Mesenchymal stem cell (in vitro differentiated cells and primary cell): ENCODE measurements around the gene LRP11.
A peak's percentile ranks its signal among the peaks of the same experiment; 100 is the strongest.
"Not testable (repeated sequence)": the region's sequence is repeated elsewhere in the genome, so short reads cannot be mapped to it uniquely, and the experiment has no call there.

Experiments
- DNase-seq: peaks from one replicate; pipeline ENCODE4 v3.0.0-alpha.2; 2013
- H2AFZ ChIP-seq: one replicate; pipeline ENCODE4 v1.6.1; 2013; ENCODE audit warnings: low read depth, mild to moderate bottlenecking, control low read depth, inconsistent platforms, low read length, moderate library complexity
- H2AK5ac ChIP-seq: 2 replicates; pipeline ENCODE4 v1.6.1; 2013; ENCODE audit warnings: low read length, moderate library complexity, mild to moderate bottlenecking, inconsistent platforms; ENCODE audit not compliant: severe bottlenecking
- H2BK120ac ChIP-seq: one replicate; pipeline ENCODE4 v1.6.1; 2013; ENCODE audit warnings: low read depth, mild to moderate bottlenecking, inconsistent platforms, low read length, moderate library complexity
- H2BK12ac ChIP-seq, 2 experiments: one replicate each; pipeline ENCODE4 v1.6.1; 2013; ENCODE audit warnings: inconsistent platforms in 2 of 2, low read length in 2 of 2, mild to moderate bottlenecking in 2 of 2, moderate library complexity in 2 of 2, control low read depth in 1 of 2
- H2BK15ac ChIP-seq: one replicate; pipeline ENCODE4 v1.6.1; 2013; ENCODE audit warnings: mild to moderate bottlenecking, low read depth, inconsistent platforms; ENCODE audit not compliant: poor library complexity, severe bottlenecking
- H2BK5ac ChIP-seq: 2 replicates; pipeline ENCODE4 v1.6.1; 2013; ENCODE audit warnings: low read depth, mild to moderate bottlenecking, low read length, control low read depth, inconsistent platforms; ENCODE audit not compliant: poor library complexity, severe bottlenecking
- H3K14ac ChIP-seq, 2 experiments: one replicate each; pipeline ENCODE4 v1.6.1; 2013; ENCODE audit warnings: inconsistent platforms in 2 of 2, low read length in 2 of 2, control low read depth in 1 of 2, mild to moderate bottlenecking in 1 of 2, moderate library complexity in 1 of 2
- H3K18ac ChIP-seq, 2 experiments: one replicate each; pipeline ENCODE4 v1.6.1; 2013; ENCODE audit warnings: inconsistent platforms in 2 of 2, low read length in 2 of 2, control low read depth in 1 of 2, low read depth in 1 of 2, mild to moderate bottlenecking in 1 of 2
- H3K23ac ChIP-seq, 2 experiments: one replicate each; pipeline ENCODE4 v1.6.1; 2013; ENCODE audit warnings: inconsistent platforms in 2 of 2, low read length in 2 of 2, mild to moderate bottlenecking in 2 of 2, moderate library complexity in 2 of 2, control low read depth in 1 of 2
- H3K27ac ChIP-seq: 2 replicates; pipeline ENCODE4 v1.5.1; 2013; ENCODE audit warnings: mild to moderate bottlenecking, moderate library complexity, low read length, control low read depth, inconsistent platforms; ENCODE audit not compliant: poor library complexity, severe bottlenecking
- H3K27me3 ChIP-seq, 2 experiments: 2 replicates each; pipeline versions ENCODE4 v1.6.1 to v1.7.0; 2013; ENCODE audit warnings: low read length in 2 of 2, mild to moderate bottlenecking in 2 of 2, moderate library complexity in 2 of 2, control low read depth in 1 of 2, inconsistent platforms in 1 of 2; ENCODE audit not compliant: control insufficient read depth in 1 of 2, insufficient read depth in 1 of 2
- H3K36me3 ChIP-seq, 2 experiments: 2 replicates each; pipeline versions ENCODE4 v1.6.1 to v1.7.0; 2013; ENCODE audit warnings: low read length in 2 of 2, control low read depth in 1 of 2, inconsistent platforms in 1 of 2, low read depth in 1 of 2, mild to moderate bottlenecking in 1 of 2; ENCODE audit not compliant: insufficient read depth in 2 of 2, control insufficient read depth in 1 of 2
- H3K4ac ChIP-seq, 2 experiments: one replicate each; pipeline ENCODE4 v1.6.1; 2013; ENCODE audit warnings: inconsistent platforms in 2 of 2, low read length in 2 of 2, mild to moderate bottlenecking in 2 of 2, moderate library complexity in 2 of 2, control low read depth in 1 of 2, low read depth in 1 of 2
- H3K4me1 ChIP-seq: 2 replicates; pipeline ENCODE4 v1.6.1; 2013; ENCODE audit warnings: low read depth, low read length, control low read depth; ENCODE audit not compliant: control insufficient read depth, insufficient read depth
- H3K4me2 ChIP-seq: 2 replicates; pipeline ENCODE4 v1.6.1; 2013; ENCODE audit warnings: low read length, mild to moderate bottlenecking, inconsistent platforms; ENCODE audit not compliant: poor library complexity, severe bottlenecking
- H3K4me3 ChIP-seq, 2 experiments: 2 replicates each; pipeline versions ENCODE4 v1.5.1 to v1.7.0; 2013; ENCODE audit warnings: low read length in 2 of 2, mild to moderate bottlenecking in 2 of 2, control low read depth in 1 of 2, low read depth in 1 of 2; ENCODE audit not compliant: insufficient read depth in 1 of 2
- H3K79me1 ChIP-seq: replicated peaks from 2 replicates; pipeline ENCODE4 v1.6.1; 2013; ENCODE audit warnings: mild to moderate bottlenecking, control low read depth, low read length, inconsistent platforms; ENCODE audit not compliant: poor library complexity, severe bottlenecking
- H3K9ac ChIP-seq: 2 replicates; pipeline ENCODE4 v1.7.0; 2013; ENCODE audit warnings: mild to moderate bottlenecking, low read length, moderate library complexity
- H3K9me3 ChIP-seq: 2 replicates; pipeline ENCODE4 v1.7.0; 2013; ENCODE audit warnings: mild to moderate bottlenecking, low read length; ENCODE audit not compliant: control insufficient read depth
- H4K8ac ChIP-seq: one replicate; pipeline ENCODE4 v1.6.1; 2013; ENCODE audit warnings: inconsistent platforms, mild to moderate bottlenecking, low read length, moderate library complexity
- H4K91ac ChIP-seq: one replicate; pipeline ENCODE4 v1.6.1; 2013; ENCODE audit warnings: mild to moderate bottlenecking, low read length, inconsistent platforms
- WGBS: methylation state at CpG from one replicate; pipeline ENCODE4 v1.1.7; 2013; ENCODE audit warnings: mixed read lengths; 5-methylcytosine and 5-hydroxymethylcytosine counted together

Gene LRP11

GRCh38 chr6:149852180-149852579 is 12.0 kb downstream of the LRP11 start:
- peak overlapping the region; percentile 21 for H4K8ac ChIP-seq
- H2AK5ac ChIP-seq = no peak overlapping the region
- H3K27ac ChIP-seq = no peak overlapping the region
- peak; percentile 95 for DNase-seq
- H3K4me3 ChIP-seq = no peak overlapping the region
- H2BK15ac ChIP-seq = no peak overlapping the region
- no peak overlapping the region for H3K4ac ChIP-seq
- WGBS = 26% methylated on average over 6 of the region's 6 CpGs
- peaks cover 2% of the 10 kb centered on the region for H3K79me1 ChIP-seq
- no peak overlapping the region for H3K9ac ChIP-seq
- H2BK5ac ChIP-seq = no peak overlapping the region
- H2BK120ac ChIP-seq = no peak overlapping the region
- no peak overlapping the region for H2BK12ac ChIP-seq
- peak overlapping the region; percentile 22 to 67 for H3K18ac ChIP-seq
- H2AFZ ChIP-seq = no peak overlapping the region
- H3K14ac ChIP-seq = no peak overlapping the region
- no peaks in the 10 kb centered on the region for H3K9me3 ChIP-seq
- H3K4me2 ChIP-seq = no peak overlapping the region
- no peak overlapping the region for H3K23ac ChIP-seq
- H3K4me1 ChIP-seq = peaks cover 13% of the 10 kb centered on the region
- H3K36me3 ChIP-seq = peaks cover 0 to 19% of the 10 kb centered on the region in 2 experiments
- peak overlapping the region; percentile 57 for H4K91ac ChIP-seq
- H3K27me3 ChIP-seq = no peaks in the 10 kb centered on the region

GRCh38 chr6:149851461-149852110 is 12.6 kb downstream of the LRP11 start:
- no peak overlapping the region for H3K23ac ChIP-seq
- no peak overlapping the region for H3K4me3 ChIP-seq
- H3K4me2 ChIP-seq = no peak overlapping the region
- DNase-seq = peak; percentile 89
- H2AFZ ChIP-seq = no peak overlapping the region
- H2BK120ac ChIP-seq = no peak overlapping the region
- H3K79me1 ChIP-seq = peaks cover under 1% of the 10 kb centered on the region
- H2BK15ac ChIP-seq = peak overlapping the region; percentile 9
- no peaks in the 10 kb centered on the region for H3K9me3 ChIP-seq
- no peak overlapping the region for H3K27ac ChIP-seq
- no peak overlapping the region for H3K4ac ChIP-seq
- no peak overlapping the region for H3K9ac ChIP-seq
- H4K8ac ChIP-seq = no peak overlapping the region
- H3K4me1 ChIP-seq = peaks cover 15% of the 10 kb centered on the region
- no peak overlapping the region for H2BK5ac ChIP-seq
- no peaks in the 10 kb centered on the region for H3K27me3 ChIP-seq
- H3K14ac ChIP-seq = no peak overlapping the region
- peak overlapping the region in 1 of 2 experiments; percentile 8 for H3K18ac ChIP-seq
- H2AK5ac ChIP-seq = no peak overlapping the region
- H4K91ac ChIP-seq = peak overlapping the region; percentile 48
- peaks cover 0 to 19% of the 10 kb centered on the region in 2 experiments for H3K36me3 ChIP-seq
- H2BK12ac ChIP-seq = peak overlapping the region in 1 of 2 experiments; percentile 29
- WGBS = 69% methylated on average over 3 of the region's 5 CpGs

- Histone ChIP-seq H3K27ac (peak overlapping the region; percentile 73), H2BK12ac (peak overlapping the region in 1 of 2 experiments; percentile 19), H3K36me3 (peaks cover 0 to 19% of the 10 kb centered on the region in 2 experiments), H3K4me1 (peaks cover 20% of the 10 kb centered on the region)
- H2BK120ac ChIP-seq, H2AFZ ChIP-seq, H2BK15ac ChIP-seq, H4K8ac ChIP-seq, H3K9me3 ChIP-seq, H3K23ac ChIP-seq, H3K79me1 ChIP-seq, H3K27me3 ChIP-seq, H2BK5ac ChIP-seq, H3K4me3 ChIP-seq, H2AK5ac ChIP-seq, H3K4ac ChIP-seq, DNase-seq, H3K9ac ChIP-seq, H4K91ac ChIP-seq, H3K14ac ChIP-seq, H3K18ac ChIP-seq, H3K4me2 ChIP-seq: not testable (repeated sequence)
- 96% methylated on average over 3 of the region's 4 CpGs for WGBS
Observed at GRCh38 chr6:149848343-149848742, 15.8 kb downstream of the LRP11 start.

GRCh38 chr6:149847939-149848267 is 16.3 kb downstream of the LRP11 start:
- H3K36me3 ChIP-seq = peaks cover 2 to 19% of the 10 kb centered on the region in 2 experiments
- H3K27me3 ChIP-seq = no peaks in the 10 kb centered on the region
- no peak overlapping the region for H2AFZ ChIP-seq
- H3K79me1 ChIP-seq = peaks cover 3% of the 10 kb centered on the region
- H3K4ac ChIP-seq = no peak overlapping the region
- H3K18ac ChIP-seq = no peak overlapping the region
- 32% methylated on average over 1 of the region's 4 CpGs for WGBS
- H3K14ac ChIP-seq = no peak overlapping the region
- no peak overlapping the region for H4K91ac ChIP-seq
- no peak overlapping the region for H2AK5ac ChIP-seq
- H3K4me3 ChIP-seq = no peak overlapping the region
- no peak overlapping the region for H3K23ac ChIP-seq
- no peak overlapping the region for H4K8ac ChIP-seq
- no peak overlapping the region for H2BK5ac ChIP-seq
- no peak for DNase-seq
- peak overlapping the region; percentile 11 for H3K9ac ChIP-seq
- peaks cover 20% of the 10 kb centered on the region for H3K4me1 ChIP-seq
- H2BK12ac ChIP-seq = peak overlapping the region in 1 of 2 experiments; percentile 47
- H3K9me3 ChIP-seq = no peaks in the 10 kb centered on the region
- peak overlapping the region; percentile 73 for H3K27ac ChIP-seq
- no peak overlapping the region for H2BK15ac ChIP-seq
- H2BK120ac ChIP-seq = no peak overlapping the region
- H3K4me2 ChIP-seq = peak overlapping the region; percentile 19
